HG02852 (cell line): Measurements from ENCODE around the gene HVCN1.
A peak's percentile ranks its signal among the peaks of the same experiment; 100 is the strongest.

ENCODE experiments used
- ATAC-seq: cut with Tn5 transposase; IDR thresholded peaks from one replicate; pipeline ENCODE4 v1.9.1; 2021; ENCODE audit warnings: mild to moderate bottlenecking, moderate library complexity; ENCODE audit not compliant: unreplicated experiment

Gene HVCN1

DNA sequence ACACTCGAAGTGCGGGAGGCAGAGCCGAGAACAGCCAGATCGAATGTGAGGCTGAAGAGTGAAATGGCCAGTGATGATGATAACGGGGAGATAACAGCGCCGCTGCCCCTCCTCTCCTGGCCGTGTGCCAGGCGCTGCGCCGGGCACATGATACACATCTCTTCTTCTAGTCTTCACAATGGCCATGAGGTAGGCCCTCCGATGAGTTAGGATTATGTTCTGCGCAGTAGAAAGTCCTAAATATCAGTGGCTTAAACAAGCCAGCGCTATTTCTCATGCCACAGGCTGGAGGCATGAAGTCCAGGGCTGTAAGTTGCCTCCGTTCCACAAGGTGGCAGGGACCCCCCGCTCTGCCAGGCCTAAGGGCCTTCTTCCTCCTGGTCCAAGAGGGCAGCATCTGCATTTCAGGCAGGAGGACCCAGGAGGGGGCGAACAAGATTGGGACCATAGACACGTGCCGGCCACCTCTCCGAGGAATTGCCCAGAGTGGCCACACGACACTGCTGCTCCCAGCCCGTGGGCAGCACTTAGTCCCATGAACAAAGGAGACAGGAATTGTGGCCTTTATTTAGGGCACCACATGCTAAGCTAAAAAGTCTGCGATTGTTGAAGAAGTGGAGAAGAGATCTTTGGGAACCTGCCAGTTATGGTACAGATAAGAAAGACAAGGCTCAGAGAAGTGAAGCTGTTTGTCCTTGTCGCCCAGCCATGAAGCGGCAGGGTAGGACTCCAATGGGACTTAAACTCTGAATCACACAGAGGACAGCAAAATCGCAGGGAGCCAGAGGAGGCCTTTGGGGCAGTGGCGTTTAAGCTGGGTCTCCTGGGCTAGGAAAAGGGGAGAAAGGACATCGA, 10.9 kb upstream of the HVCN1 start:
- ATAC-seq, result no peak

DNA sequence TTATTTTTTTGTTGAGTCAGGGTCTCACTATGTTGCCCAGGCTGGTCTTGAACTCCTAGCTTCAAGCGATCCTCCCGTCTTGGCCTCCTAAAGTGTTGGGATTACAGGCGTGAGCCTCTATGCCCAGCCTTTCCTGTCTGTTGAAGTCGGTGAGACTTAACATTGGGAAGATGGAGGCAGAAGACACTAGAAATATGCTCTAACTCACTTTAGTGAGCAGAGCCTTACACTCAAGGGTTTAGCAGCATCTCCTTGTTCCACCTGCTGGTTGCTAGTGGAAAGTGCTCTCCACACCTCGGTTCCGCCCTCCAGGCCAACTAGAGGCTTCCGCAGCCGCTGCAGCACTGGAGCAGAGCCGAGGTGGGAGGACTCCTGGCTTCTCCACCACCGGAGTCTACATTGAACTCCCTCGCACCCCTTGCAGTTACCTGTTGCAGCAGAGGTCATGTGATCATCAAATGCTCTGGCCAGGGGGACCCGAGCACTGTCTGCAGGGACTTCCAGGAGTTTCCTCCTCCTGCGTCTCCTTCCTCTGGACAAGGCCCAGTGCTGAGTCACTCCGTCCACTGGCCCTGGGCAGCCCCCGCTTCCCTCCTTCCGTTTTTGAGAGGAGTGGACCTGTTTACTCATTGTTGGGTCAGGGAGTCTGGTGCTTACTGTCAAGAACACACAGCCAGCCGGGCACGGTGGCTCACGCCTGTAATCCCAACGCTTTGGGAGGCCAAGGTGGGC, 9.4 kb upstream of the HVCN1 start:
- peak; percentile 87 for ATAC-seq

DNA sequence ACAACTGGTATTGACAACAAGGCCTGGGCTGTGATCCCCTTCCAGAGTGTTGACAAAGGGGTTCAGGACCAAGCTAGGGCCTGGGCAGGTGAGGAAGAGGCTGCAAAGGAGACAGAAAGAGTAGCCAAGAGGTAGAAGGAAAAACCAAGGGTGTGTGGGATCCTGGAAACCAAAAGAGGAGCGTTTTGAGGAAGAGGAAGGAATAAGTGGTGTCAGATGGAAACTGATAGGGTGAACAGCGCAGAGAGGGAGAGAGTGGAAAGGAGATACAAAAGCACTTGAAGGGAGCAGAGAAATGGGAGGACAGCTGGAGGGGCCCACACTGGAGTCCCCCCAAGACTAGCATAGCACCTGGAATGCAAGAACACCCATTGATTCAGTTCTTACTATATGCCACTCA, 8.3 kb upstream of the HVCN1 start:
- no peak for ATAC-seq

DNA sequence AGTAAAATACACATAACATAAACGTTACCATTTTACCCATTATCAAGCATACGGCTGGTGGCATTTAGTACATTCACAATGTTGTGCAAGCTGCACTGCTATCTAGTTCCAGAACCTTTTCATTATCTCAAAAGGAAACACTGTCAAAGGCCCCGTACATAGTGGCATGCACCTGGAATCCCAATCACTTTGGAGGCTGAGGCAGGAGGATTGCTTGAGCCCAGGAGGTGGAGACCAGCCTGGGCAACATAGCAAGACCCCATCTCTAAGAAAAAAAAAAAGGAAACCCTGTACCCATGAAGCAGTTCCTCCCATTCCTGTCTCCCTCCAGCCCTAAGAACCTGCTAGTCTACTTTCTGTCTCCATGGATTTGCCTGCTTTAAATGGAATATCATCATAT, 7.4 kb upstream of the HVCN1 start:
- no peak for ATAC-seq

DNA sequence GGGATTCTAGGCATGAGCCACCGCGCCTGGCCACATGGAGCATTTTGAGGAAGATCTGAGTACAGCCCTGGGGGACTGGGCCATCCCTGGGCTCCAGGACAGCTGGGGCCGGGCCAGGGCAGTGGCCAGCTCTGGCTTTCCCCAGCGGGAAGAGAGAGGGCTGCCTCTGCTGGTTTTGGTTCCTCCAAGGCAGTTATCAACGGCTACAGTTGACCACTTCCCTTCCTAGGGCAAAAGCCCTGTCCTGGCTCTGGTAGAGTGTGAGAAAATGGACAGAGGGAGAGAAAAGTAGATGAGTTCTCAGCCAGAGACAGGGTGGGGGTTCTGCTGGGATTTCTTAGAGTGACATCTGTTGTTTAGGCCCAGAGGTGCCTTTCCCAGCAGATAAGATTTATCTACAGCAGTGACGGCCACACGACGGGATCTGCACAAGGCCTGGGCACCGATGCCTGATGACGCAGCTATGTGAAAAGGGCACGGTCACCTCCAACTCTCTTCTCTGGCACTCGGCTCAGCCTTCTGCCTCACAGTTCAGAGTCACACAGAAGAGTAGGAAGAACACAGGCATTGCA, 5.5 kb upstream of the HVCN1 start:
- no peak for ATAC-seq

DNA sequence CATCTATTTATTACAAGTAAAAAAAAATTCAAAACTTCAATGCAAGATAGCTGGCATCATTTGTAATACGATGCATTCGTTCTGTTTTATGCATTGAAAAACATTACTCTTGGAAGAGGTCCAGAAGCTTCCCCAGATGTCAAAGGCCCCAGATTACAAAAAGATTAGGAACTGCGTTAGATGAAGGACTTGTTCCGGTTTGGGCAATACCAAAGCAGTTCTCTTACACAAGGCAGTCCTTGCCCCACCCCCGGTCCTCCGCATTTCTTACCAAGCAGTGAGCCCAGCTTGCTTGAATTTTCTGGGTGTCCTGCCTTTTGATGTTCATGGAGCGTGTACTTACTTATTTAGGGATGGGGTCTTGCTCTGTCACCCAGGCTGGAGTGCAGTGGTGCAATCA, 4.8 kb upstream of the HVCN1 start:
- no peak for ATAC-seq

DNA sequence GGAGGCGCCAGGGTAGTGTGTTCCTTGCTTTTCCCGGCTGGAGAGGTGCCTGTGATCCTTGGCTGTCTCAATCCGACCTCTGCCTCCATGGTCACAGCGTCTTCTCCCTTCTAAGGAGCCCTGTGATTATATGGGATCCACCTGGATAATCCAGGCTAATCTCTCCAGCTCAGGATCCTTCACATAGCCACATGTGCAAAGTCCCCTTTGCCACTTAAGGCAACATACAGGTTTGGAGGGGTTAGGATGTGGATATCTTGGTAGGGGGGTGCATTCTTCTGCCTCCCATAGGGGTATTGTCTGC, 1.2 kb upstream of the HVCN1 start:
- ATAC-seq, result no peak

DNA sequence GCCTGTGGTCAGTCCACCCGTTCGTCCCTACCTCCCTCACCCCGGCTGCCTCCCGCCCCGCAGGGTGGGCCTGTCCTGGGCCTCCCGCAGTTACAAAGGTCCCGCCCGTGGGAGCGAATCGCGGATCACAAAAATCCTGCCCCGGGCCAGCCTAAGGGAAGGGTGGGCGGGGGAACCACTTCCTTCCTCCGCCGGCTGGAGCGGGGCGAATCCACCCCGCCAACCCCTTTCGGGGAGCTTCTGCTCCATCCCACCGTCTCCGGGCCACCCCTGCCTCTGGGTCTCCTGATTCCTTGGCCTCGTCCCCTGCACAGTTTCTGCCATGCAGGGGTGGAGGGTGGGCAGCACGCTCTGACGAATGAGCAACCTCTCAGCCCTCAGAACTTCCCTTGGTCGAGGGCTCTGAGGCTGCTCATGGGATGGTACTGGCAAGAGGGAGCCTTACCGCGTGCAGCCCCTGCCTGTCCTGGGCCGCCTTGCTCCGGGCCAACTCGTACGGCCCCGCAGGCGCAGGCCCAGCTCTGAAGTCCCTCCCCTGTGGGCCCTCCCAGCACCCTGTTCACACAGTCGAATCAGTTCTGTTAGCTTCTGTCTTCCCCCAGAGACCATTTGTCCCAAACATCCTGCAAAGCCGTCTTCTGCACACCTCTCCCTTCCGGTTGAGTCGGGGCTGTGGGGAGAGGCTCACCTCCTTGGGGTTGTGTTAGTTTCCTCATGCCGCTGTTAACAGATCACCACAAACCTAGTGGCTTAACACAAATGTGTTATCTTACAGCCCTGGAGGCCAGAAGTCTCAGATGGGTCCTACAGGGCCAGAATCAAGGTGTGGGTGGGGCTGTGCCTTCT, 589 bp upstream of the HVCN1 start:
- peak; percentile 59 for ATAC-seq

DNA sequence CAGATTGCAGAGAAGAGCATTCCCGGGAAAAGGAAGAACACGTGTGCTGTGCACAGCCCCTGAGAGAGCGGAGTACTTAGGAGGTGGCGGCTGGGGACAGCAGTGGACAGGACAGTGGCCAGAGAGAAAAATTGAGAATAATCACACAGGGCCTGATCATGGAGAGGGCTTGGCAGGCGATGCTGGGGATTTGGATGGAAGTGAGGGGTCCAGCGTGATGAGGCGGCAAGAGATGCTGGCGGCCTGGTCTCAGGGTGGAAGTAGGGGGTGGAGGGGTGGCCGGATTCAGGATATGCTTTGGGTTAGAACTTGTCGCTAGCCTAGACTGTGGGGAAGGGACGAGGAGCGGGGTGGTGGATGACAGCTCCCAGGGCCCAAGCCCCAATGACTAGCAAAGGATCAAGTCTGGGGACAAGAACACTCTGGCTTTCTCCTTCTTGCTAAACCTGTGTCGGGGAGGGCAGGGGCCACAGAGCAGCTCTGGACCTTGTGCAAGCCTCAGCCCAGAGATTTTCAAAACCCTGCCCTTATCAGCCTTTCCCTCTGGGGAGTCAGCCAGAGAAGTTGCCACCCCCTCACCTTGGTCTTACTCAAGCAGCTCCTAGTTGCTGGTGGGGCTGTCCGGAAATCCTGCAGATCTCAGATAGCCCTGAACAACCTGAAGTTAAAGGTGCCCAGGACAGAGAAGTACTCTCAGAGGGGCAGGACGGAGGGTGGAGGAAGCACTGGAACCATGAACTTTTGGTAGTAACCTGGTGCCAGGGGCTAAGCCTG, 1.3 kb downstream of the HVCN1 start:
- ATAC-seq, result no peak

DNA sequence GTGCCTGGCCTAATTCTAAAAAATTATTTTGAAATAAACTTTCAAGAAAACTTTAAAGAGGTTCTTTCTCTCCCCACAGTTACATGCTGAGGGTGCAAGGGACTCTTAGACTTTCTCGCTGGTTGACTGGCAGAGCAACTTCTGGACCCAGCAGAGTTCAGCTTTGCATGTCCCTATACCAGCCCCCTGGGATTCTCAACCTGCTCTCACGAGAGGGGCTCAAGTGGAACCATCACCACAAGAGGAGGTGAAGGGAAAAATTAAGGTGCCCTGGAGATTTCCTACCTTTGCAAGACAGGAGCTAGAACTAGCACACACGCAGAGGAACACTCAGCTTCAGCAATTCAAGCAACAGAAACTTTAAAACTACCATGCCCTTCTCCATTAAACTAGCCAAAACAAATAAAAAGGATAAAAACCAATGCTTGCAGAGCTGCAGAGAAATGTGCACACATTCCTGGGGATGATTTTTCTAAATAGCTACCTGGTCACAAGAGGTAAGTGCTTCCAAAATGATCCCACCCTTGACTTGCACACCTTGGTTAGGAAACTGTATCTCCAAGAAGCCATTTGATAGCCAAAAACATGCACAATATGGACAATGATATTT, 2.5 kb downstream of the HVCN1 start:
- no peak for ATAC-seq

DNA sequence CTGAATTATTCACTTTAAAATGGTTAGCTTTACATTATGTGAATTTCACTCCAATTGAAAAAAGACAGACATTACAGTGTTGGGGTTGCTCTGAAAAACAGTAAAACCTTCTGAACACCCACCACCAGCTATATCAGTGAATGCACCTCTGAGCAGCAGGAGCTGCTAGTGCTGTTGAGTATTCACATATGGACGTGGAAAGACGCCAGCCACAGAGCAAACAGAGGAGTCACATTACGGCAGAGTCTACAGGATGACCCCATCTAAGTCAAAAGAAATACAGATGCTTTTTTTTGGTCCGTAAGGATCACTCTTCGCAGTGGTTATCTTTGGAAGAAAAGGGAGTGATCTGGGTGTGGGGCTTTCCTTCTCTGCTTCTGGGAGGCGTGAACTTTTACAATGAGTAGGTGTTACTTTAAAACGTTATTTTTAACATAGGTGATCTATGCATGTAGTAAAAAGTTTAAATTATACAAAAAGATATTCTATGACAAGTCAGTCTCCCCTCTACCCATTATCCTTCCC, 4.5 kb downstream of the HVCN1 start:
- ATAC-seq, result no peak

DNA sequence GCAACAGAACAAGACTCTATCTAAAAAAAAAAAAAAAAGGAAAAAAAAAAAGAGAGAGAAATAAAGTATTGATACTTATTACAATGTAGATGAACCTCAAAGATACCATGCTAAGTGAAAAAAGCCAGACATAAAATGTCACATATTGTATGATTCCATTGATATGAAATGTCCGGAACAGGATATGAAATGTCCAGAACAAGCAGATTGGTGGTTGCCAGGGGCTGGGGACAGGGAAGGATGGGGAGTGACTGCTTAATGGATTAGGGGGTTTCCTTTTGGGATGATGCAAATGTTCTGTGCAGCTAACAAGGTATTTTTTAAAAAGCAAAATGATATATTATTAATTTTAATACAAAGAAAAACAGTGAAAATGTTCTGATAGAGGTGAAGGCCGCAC, 5.0 kb downstream of the HVCN1 start:
- ATAC-seq, result no peak

DNA sequence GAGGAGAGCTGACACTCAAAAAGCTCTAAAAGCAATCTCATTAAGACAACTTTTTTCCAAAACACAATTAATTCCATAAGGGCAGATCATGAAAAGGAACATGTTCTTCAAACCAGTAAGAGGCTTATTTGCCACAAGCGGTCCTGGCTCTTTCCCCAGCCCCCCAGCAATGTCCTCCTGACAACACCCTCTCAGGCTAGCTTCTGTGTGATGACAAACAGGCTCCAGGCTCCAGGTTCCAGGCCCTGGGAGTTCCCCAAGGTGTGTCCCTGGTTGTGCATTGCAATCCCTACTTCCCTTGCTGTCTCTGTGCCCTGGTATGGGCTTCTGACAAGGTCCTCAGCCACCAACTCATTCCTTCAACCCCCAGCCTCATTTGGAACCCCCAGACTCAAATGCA, 8.9 kb downstream of the HVCN1 start:
- ATAC-seq, result no peak

DNA sequence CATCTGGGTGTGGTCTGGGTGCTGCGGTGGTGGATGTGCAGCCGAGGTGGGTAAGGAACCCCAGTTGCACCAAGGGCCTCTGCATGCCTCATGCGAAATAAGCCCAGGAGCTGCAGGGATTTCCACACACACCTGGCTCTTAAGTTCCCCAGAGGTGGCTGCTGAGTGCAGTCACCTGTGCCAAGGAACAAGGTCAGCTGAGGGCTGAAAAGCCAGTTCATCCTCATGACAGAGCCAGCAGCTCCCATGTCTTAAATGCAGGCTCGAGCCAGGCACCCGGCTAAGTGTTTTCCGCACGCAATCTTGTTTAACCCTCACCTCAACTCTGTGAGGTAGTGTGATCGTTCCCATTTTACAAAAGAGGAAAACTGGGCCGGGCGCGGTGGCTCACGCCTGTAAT, 9.7 kb downstream of the HVCN1 start:
- no peak for ATAC-seq

DNA sequence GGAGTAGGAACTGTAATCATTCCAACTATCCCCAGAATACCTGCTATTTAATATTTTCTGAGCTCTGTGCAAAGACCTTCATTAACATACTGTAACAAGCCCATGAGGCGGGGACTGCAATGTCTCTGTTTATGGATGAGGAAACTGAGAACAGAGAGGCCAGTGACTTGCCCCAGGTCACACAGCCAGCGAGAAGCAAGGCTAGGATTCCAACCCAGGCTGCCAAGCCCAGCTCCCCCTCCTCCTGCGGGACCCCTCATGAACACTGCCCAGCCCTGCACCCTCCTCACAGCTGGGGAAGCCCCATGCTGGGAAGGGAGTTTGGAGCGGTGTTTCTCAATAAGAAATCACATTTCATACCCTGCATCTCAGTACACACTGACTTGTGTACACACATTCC, 10.9 kb downstream of the HVCN1 start:
- ATAC-seq, result no peak

DNA sequence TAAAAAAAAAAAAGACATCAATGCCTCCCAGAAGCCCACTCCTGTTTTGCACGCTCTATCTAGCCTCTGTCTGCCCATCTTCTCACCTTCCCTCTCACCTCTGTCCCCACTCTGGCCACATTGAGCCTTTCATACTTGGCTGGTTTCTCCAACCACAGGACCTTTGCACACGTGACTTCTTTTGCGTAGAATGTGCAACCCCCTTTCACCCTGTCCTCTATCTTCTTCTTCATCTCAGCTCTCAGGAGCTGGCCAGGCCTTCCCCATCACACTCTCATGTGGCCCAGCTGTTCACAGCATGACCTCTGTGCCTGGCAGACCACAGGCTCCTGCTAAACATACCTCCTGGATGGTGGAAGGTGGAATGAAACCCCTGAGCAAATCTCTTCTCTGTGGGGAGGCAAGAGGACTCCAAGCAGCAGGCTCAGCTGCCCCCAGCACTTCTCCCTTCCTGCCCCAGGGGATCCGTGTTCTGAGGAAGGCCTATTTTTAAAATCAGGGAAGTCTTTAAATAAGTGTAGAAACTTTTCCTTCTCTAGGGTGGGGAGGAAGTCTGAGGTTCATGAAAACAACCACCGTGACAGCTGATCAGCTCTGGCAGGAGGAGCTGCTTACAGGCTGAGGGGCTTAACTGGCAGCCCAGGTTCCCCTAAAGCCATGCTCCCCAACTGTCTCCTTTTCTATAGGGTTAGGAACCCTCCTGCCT, 11.6 kb downstream of the HVCN1 start:
- peak; percentile 82 for ATAC-seq

DNA sequence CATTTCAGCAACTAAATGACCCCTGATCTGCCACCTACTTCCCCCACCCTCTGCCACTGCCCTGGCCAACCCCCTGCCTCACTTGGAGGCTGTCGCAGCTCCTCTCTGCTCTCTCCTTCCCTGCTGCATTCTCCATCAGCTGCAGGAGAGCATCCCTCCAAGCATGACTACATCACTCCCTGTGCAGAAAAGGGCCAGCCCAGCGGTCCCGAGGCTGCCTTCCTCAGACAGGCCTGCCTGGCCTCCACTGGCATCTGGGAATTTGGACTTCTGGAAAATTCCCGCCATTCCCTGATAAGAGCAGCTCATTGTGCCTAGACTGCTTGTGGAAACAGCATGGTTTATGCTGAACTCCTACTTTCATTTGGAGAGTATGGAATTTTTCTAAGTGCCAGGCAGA, 12.7 kb downstream of the HVCN1 start:
- ATAC-seq, result no peak

DNA sequence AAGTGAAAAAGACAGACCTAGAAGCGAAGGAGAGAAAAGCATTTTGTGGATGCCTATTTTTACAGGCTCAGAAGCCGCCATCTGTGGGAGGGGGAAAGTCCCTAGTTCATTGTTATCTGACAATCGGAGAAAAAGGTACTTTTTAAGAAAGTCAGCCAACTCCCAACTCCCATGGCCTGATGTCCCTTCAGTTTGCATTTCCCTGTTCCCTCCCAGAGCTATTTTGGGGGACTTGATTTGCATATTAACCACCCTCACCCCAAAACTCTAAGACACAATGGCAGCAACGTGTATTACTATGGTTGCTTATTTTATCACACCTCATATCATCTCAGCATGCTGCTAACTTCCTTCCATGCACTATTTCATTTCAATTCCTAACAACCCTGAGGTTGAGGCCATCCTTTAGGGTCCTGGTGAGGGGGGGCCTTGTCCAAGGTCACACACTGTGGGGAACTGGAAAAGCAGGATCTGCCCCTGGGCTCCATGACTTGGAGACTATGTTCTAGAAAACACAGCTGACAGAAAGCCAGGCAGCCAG, 18.7 kb downstream of the HVCN1 start:
- ATAC-seq, result peak; percentile 56

DNA sequence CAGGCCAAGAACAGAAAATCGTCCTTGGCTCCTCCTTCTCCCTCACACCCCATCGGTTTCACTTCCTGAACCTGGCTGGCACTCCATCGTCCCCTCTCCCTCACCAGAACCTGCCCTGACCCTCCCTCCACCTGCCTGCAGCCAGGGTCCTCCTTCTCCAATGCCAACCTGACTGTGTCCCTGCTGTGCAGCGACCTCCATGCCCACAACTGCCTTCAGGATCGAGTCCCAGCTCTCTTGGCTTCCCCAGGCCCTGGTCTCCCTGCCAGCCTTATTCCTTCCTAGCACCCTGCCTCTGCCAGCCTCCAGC, 19.8 kb downstream of the HVCN1 start:
- ATAC-seq, result no peak
